T-cell (primary cell): ENCODE results near the gene HES7. TPM values are rescaled to one million over a fixed set of nuclear protein-coding genes. Genes with fewer than 3 reads are reported as not detected.

ENCODE experiments used
- ATAC-seq, 4 experiments: fragments of 200-7000 bp in 3 of 4; fragments of 150-1000 bp in 1 of 4; cut with Tn5 transposase; replicated peaks in 1 of 4; 1 replicate in 3 of 4; 2 replicates in 1 of 4; pipeline ENCODE4 v1.10.0; 2021; ENCODE audit warnings: moderate library complexity in 3 of 4, mild to moderate bottlenecking in 2 of 4, moderate number of reproducible peaks in 1 of 4
- CTCF ChIA-PET, 2 donors: fragments of 300-600 bp; sonication (Branson Sonifier 250); formaldehyde crosslinking; loops; one replicate each; lab custom pipeline; 2022; ENCODE audit warnings: antibody characterized with exemption in 2 of 2; lab: Charles Lee
- POLR2A ChIA-PET, 2 donors: fragments of 300-600 bp; sonication (Branson Sonifier 250); formaldehyde crosslinking; loops; one replicate each; lab custom pipeline; 2022; ENCODE audit warnings: antibody characterized with exemption in 2 of 2; lab: Charles Lee
- DNase-seq, 35 experiments: peaks; one replicate each; pipeline versions ENCODE4 v3.0.0 to v3.0.0-alpha.2; 2013 to 2023
- H3K27ac ChIP-seq: one replicate; pipeline ENCODE4 v1.5.1; 2013; ENCODE audit warnings: low read length
- H3K27me3 ChIP-seq, 2 experiments: replicated peaks in 1 of 2; 1 replicate in 1 of 2; 2 replicates in 1 of 2; pipeline versions ENCODE4 v1.6.1 to v1.7.0; 2013; ENCODE audit warnings: low read length in 1 of 2, mixed read lengths in 1 of 2; ENCODE audit not compliant: control insufficient read depth in 2 of 2, insufficient read depth in 2 of 2; ENCODE audit errors: extremely low read depth in 1 of 2
- H3K36me3 ChIP-seq, 2 donors: 1 replicate in 1 of 2; 2 replicates in 1 of 2; pipeline versions ENCODE4 v1.6.1 to v1.7.0; 2013; ENCODE audit warnings: low read length in 1 of 2; ENCODE audit not compliant: control insufficient read depth in 2 of 2, insufficient read depth in 1 of 2; ENCODE audit errors: extremely low read depth in 1 of 2
- H3K4me1 ChIP-seq, 2 experiments: 1 replicate in 1 of 2; 2 replicates in 1 of 2; pipeline versions ENCODE4 v1.6.1 to v1.7.0; 2013; ENCODE audit warnings: low read length in 2 of 2, mixed read lengths in 1 of 2; ENCODE audit not compliant: insufficient read depth in 2 of 2, control insufficient read depth in 1 of 2; ENCODE audit errors: extremely low read depth in 1 of 2
- H3K4me3 ChIP-seq, 2 donors: 1 replicate in 1 of 2; 2 replicates in 1 of 2; pipeline versions ENCODE4 v1.5.1 to v1.7.0; 2013; ENCODE audit warnings: mild to moderate bottlenecking in 2 of 2, low read length in 1 of 2, moderate library complexity in 1 of 2; ENCODE audit not compliant: control insufficient read depth in 1 of 2; ENCODE audit errors: extremely low read depth in 1 of 2
- H3K9me3 ChIP-seq: 2 replicates; pipeline ENCODE4 v1.7.0; 2013
- H3K27ac Mint-ChIP-seq, 2 donors: one replicate each; pipeline ENCODE4 v1.8.0; 2020 to 2021; ENCODE audit warnings: mild to moderate bottlenecking in 2 of 2, mixed read lengths in 2 of 2
- H3K27me3 Mint-ChIP-seq, 2 donors: one replicate each; pipeline ENCODE4 v1.8.0; 2021 to 2022; ENCODE audit warnings: mixed read lengths in 2 of 2
- H3K36me3 Mint-ChIP-seq: one replicate; pipeline ENCODE4 v1.8.0; 2021; ENCODE audit warnings: mixed read lengths
- H3K4me1 Mint-ChIP-seq, 3 donors: one replicate each; pipeline ENCODE4 v1.8.0; 2020 to 2022; ENCODE audit warnings: mixed read lengths in 3 of 3, mild to moderate bottlenecking in 1 of 3
- H3K4me3 Mint-ChIP-seq, 3 donors: one replicate each; pipeline ENCODE4 v1.8.0; 2020 to 2022; ENCODE audit warnings: mild to moderate bottlenecking in 3 of 3, mixed read lengths in 3 of 3, moderate library complexity in 3 of 3
- H3K9me3 Mint-ChIP-seq, 3 donors: one replicate each; pipeline ENCODE4 v1.8.0; 2020 to 2022; ENCODE audit warnings: mixed read lengths in 3 of 3
- WGBS: methylation state at CpG from one replicate; pipeline ENCODE4 v1.1.5; 2013; ENCODE audit warnings: missing lambda C conversion rate; ENCODE audit not compliant: insufficient coverage; 5-methylcytosine and 5-hydroxymethylcytosine counted together
- total RNA-seq, 35 experiments: library from RNA in 6 of 35; stranded (reverse) in 6 of 35; fragments of 120-200 nt in 1 of 35; gene quantifications; one replicate each; pipeline versions ENCODE4 v1.2.1 to v1.2.4 and lab custom pipeline; 2013 to 2026

The HES7 gene
- total RNA-seq, 5 donors from 2014 or later (not counting 1 experiment from before 2014, with no cell fraction given): 0.16 to 1.6 (median 0.23) TPM; not detected in 2

DNA sequence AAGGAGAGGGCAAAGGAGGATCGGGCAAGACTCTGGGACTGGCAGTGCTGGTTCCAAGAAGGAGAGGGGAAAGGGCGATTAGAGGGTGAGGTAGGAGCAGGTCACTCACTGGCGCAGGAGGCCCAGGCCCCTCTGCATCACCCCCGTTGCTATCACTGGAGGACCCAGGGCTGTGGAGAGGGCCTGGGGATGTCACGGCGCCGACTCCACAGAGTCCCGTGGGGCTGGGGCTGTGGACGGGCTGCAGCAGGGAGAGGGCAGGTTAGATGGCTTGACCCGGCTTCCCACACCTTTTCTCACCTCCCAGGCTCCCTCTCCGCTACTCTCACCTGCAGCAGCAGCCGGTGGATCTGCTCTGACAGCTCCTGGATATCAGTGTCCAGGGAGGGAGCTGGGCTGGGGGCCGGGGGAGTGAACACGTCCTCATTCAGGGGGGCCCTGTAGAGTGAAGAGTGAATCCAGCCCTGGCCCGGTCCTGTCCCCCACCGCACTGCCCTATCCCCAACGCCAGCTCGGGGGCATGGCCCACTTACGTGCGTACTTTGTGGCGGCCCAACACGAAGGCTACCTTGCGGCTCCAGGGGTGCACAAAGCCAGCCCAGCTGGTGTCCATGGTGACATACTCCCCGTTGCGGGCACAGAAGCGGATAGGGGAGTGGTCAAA, 23.4 kb upstream of the HES7 start:
- DNase-seq (peak in 1 of 35 experiments; percentile 7), ATAC-seq (no peak)
- Mint-ChIP-seq H3K4me1 (peaks cover 25 to 57% (median 30%) of the 10 kb centered on the region in 3 donors), H3K9me3 (no peaks in the 10 kb centered on the region), H3K36me3 (peaks cover 33% of the 10 kb centered on the region), H3K4me3 (peak overlapping the region in 1 of 3 donors; percentile 53), H3K27ac (no peak overlapping the region), H3K27me3 (no peaks in the 10 kb centered on the region)
- POLR2A ChIA-PET: interaction anchor here in 1 of 2 donors (1.1 to 1.5 kb wide), 3 partner anchors 10 to 33 kb away, joined by 3 to 4 read pairs (median 3); no protein-coding TSS in a partner anchor
- Histone ChIP-seq H3K27ac (no peak overlapping the region), H3K36me3 (peaks cover 22 to 81% of the 10 kb centered on the region in 2 donors), H3K4me1 (peaks cover 5 to 30% of the 10 kb centered on the region in 2 experiments), H3K9me3 (no peaks in the 10 kb centered on the region), H3K4me3 (no peak overlapping the region), H3K27me3 (no peaks in the 10 kb centered on the region)
- 92% methylated on average over 16 of the region's 26 CpGs for WGBS
- CTCF ChIA-PET: no interaction called here

GRCh38 chr17:8146381-8147140, 22.7 kb upstream of the HES7 start:
- POLR2A ChIA-PET: interaction anchor here in 1 of 2 donors (0.6 to 1.5 kb wide), 3 partner anchors 9 to 34 kb away, joined by 3 read pairs; no protein-coding TSS in a partner anchor
- H3K4me1 ChIP-seq: peaks cover 5 to 23% of the 10 kb centered on the region in 2 experiments
- peaks cover 24 to 88% of the 10 kb centered on the region in 2 donors for H3K36me3 ChIP-seq
- ATAC-seq: no peak
- no peak for DNase-seq
- Mint-ChIP-seq H3K36me3 (peaks cover 39% of the 10 kb centered on the region), H3K4me1 (peaks cover 19 to 54% (median 25%) of the 10 kb centered on the region in 3 donors), H3K27me3 (no peaks in the 10 kb centered on the region), H3K27ac (no peak overlapping the region), H3K9me3 (no peaks in the 10 kb centered on the region), H3K4me3 (peak overlapping the region in 1 of 3 donors; percentile 53)
- no peaks in the 10 kb centered on the region for H3K9me3 ChIP-seq
- WGBS: 92% methylated on average over 8 of the region's 14 CpGs
- no peak overlapping the region for H3K27ac ChIP-seq
- H3K4me3 ChIP-seq: no peak overlapping the region
- CTCF ChIA-PET: no interaction called here
- no peaks in the 10 kb centered on the region for H3K27me3 ChIP-seq

GRCh38 chr17:8145811-8146210, 21.9 kb upstream of the HES7 start:
- H3K36me3 ChIP-seq: peaks cover 24 to 96% of the 10 kb centered on the region in 2 donors
- no peak overlapping the region for H3K27ac ChIP-seq
- peaks cover 14 to 50% (median 21%) of the 10 kb centered on the region in 3 donors for H3K4me1 Mint-ChIP-seq
- POLR2A ChIA-PET: interaction anchor here (0.6 to 1.5 kb wide), 4 partner anchors 8 to 458 kb away, joined by 3 to 7 read pairs (median 4); no protein-coding TSS in a partner anchor
- DNase-seq (peak in 1 of 35 experiments; percentile 7), ATAC-seq (no peak)
- no peaks in the 10 kb centered on the region for H3K27me3 ChIP-seq
- no peaks in the 10 kb centered on the region for H3K27me3 Mint-ChIP-seq
- H3K36me3 Mint-ChIP-seq: peaks cover 47% of the 10 kb centered on the region
- H3K9me3 Mint-ChIP-seq: no peaks in the 10 kb centered on the region
- no peaks in the 10 kb centered on the region for H3K9me3 ChIP-seq
- H3K27ac Mint-ChIP-seq: no peak overlapping the region
- 96% methylated on average over 5 of the region's 12 CpGs for WGBS
- CTCF ChIA-PET: no interaction called here
- peaks cover 2 to 16% of the 10 kb centered on the region in 2 experiments for H3K4me1 ChIP-seq
- H3K4me3 Mint-ChIP-seq: peak overlapping the region in 1 of 3 donors; percentile 53
- H3K4me3 ChIP-seq: no peak overlapping the region

DNA sequence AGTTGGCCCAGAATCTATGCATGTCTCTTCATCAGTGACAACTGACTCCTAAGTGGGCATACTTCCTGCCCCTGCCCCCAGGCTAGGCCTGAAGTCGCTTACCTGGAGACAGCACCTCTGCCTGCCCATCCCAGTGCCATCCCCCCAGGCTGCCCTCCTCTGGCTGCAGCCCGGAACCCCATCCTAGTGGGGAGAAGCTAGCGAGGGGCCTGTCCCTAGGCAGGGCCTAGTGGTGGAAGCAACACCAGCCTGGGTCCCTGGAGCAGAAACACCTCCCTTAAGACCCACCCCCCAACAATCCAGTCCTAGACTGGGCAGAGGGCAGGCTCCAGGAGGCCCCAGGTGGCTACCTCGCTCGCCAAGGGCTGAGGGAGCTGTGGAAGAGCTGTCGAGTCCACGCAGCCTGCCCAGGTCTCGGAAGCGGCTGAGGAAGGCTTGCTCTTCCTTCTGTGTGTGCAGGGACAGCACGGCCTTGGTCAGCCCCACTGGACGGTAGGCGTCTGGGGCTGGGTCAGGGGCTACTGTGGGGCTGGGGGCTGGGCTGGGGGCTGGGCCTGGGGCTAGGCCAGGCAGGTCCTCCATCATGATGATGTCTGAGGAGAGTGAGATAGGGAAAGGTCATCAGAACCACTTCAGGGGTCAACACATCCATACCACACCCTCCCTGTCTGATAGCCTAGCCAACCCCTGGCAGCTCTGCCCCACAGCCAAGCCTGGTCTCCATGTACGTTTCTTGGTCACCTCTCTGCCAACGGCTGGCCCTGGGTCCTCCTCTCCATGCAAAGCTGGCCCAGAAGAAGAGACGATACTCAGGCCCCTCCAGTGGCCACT, 20.7 kb upstream of the HES7 start:
- Histone ChIP-seq H3K9me3 (no peaks in the 10 kb centered on the region), H3K27me3 (no peaks in the 10 kb centered on the region), H3K4me3 (no peak overlapping the region), H3K4me1 (peaks cover under 1 to 13% of the 10 kb centered on the region in 2 experiments), H3K36me3 (peaks cover 26 to 96% of the 10 kb centered on the region in 2 donors), H3K27ac (no peak overlapping the region)
- H3K9me3 Mint-ChIP-seq: no peaks in the 10 kb centered on the region
- no peaks in the 10 kb centered on the region for H3K27me3 Mint-ChIP-seq
- ChIA-PET CTCF (no interaction called here), POLR2A (interaction anchor here (0.6 to 1.6 kb wide), 5 partner anchors 12 to 40 kb away, joined by 3 to 9 read pairs (median 4); no protein-coding TSS in a partner anchor)
- DNase-seq: peak in 3 of 35 experiments; percentile 17 to 32 (median 21)
- peak in 1 of 4 experiments; percentile 7 for ATAC-seq
- H3K27ac Mint-ChIP-seq: no peak overlapping the region
- peaks cover 3 to 44% (median 9%) of the 10 kb centered on the region in 3 donors for H3K4me1 Mint-ChIP-seq
- H3K4me3 Mint-ChIP-seq: no peak overlapping the region
- WGBS: 89% methylated on average over 9 of the region's 15 CpGs
- peaks cover 47% of the 10 kb centered on the region for H3K36me3 Mint-ChIP-seq

GRCh38 chr17:8143581-8144400, 19.9 kb upstream of the HES7 start:
- Mint-ChIP-seq H3K9me3 (no peaks in the 10 kb centered on the region), H3K27ac (peak overlapping the region in 1 of 2 donors; percentile 31), H3K4me3 (no peak overlapping the region), H3K27me3 (no peaks in the 10 kb centered on the region), H3K4me1 (peaks cover 0 to 39% (median 6%) of the 10 kb centered on the region in 3 donors), H3K36me3 (peaks cover 43% of the 10 kb centered on the region)
- ATAC-seq: peak in 1 of 4 experiments; percentile 1
- 88% methylated on average over 10 of the region's 22 CpGs for WGBS
- Histone ChIP-seq H3K36me3 (peaks cover 25 to 88% of the 10 kb centered on the region in 2 donors), H3K9me3 (no peaks in the 10 kb centered on the region), H3K4me1 (peaks cover 6 to 16% of the 10 kb centered on the region in 2 experiments), H3K27me3 (no peaks in the 10 kb centered on the region), H3K4me3 (no peak overlapping the region), H3K27ac (no peak overlapping the region)
- peak in 4 of 35 experiments; percentile 7 to 37 (median 29) for DNase-seq
- CTCF ChIA-PET: interaction anchor here in 1 of 2 donors (0.5 kb wide), 1 partner anchor 25 kb away, joined by 3 read pairs; no protein-coding TSS in a partner anchor
- POLR2A ChIA-PET: interaction anchor here in 1 of 2 donors (0.7 to 1.6 kb wide), 2 partner anchors 7 to 13 kb away, joined by 3 to 4 read pairs; no protein-coding TSS in a partner anchor
